ENCODE results near the gene SUGT1.

SUGT1 gene

GRCh38 chr13:52737451-52737850 lies 84.8 kb downstream of the SUGT1 start:
- peaks cover 0 to 8% of the 10 kb centered on the region in 2 experiments for H3K4me1 ChIP-seq (ENCODE audit: control insufficient read depth in 1 of 2, insufficient read depth in 1 of 2, low read depth in 1 of 2, low read length in 1 of 2)

GRCh38 chr13:52737965-52738364 lies 85.3 kb downstream of the SUGT1 start:
- Histone ChIP-seq H3K36me3 (no peaks in the 10 kb centered on the region), H3K9me3 (no peaks in the 10 kb centered on the region), H3K27me3 (peaks cover 82% of the 10 kb centered on the region), H3K27ac (no peak overlapping the region), H3K4me3 (ENCODE audit: low read depth in 1 of 2, low read length in 1 of 2) (no peak overlapping the region), H3K4me1 (ENCODE audit: control insufficient read depth in 1 of 2, insufficient read depth in 1 of 2, low read depth in 1 of 2, low read length in 1 of 2) (peaks cover 0 to 8% of the 10 kb centered on the region in 2 experiments)
- TF ChIP-seq CTCF (IDR thresholded peaks at IDR 0.05) = no peak

More at GRCh38 chr13:52737451-52737850, 84.8 kb downstream of the SUGT1 start:
- Histone ChIP-seq H3K27me3 (peaks cover 79% of the 10 kb centered on the region), H3K9me3 (no peaks in the 10 kb centered on the region), H3K27ac (no peak overlapping the region), H3K4me3 (ENCODE audit: low read depth in 1 of 2, low read length in 1 of 2) (no peak overlapping the region), H3K36me3 (no peaks in the 10 kb centered on the region)
- no peak for TF ChIP-seq CTCF (IDR thresholded peaks at IDR 0.05)

GRCh38 chr13:52738719-52739467 lies 86.3 kb downstream of the SUGT1 start:
- Histone ChIP-seq H3K9me3 (no peaks in the 10 kb centered on the region), H3K27me3 (peaks cover 83% of the 10 kb centered on the region), H3K4me1 (ENCODE audit: control insufficient read depth in 1 of 2, insufficient read depth in 1 of 2, low read depth in 1 of 2, low read length in 1 of 2) (peaks cover 0 to 8% of the 10 kb centered on the region in 2 experiments), H3K27ac (no peak overlapping the region), H3K36me3 (no peaks in the 10 kb centered on the region), H3K4me3 (ENCODE audit: low read depth in 1 of 2, low read length in 1 of 2) (peak overlapping the region in 1 of 2 experiments; percentile 32)
- no peak for TF ChIP-seq CTCF (IDR thresholded peaks at IDR 0.05)

GRCh38 chr13:52739468-52740071 lies 86.9 kb downstream of the SUGT1 start, which contains the start of gene CNMD:
Gene CNMD (minus strand): TSS chr13:52739820. CDS start chr13:52739701, 119 bp downstream.
- Histone ChIP-seq H3K27ac (no peak within 1 kb of the TSS), H3K36me3 (no peaks in the 10 kb centered on the region), H3K27me3 (peaks cover 87% of the 10 kb centered on the region), H3K4me3 (ENCODE audit: low read depth in 1 of 2, low read length in 1 of 2) (peak within 1 kb of the TSS in 1 of 2 experiments; percentile 32), H3K9me3 (no peaks in the 10 kb centered on the region), H3K4me1 (ENCODE audit: control insufficient read depth in 1 of 2, insufficient read depth in 1 of 2, low read depth in 1 of 2, low read length in 1 of 2) (peaks cover 0 to 8% of the 10 kb centered on the region in 2 experiments)
- no peak for TF ChIP-seq CTCF (IDR thresholded peaks at IDR 0.05)

- no peak overlapping the region for H3K4me3 ChIP-seq (ENCODE audit: low read depth in 1 of 2, low read length in 1 of 2)
- H3K36me3 ChIP-seq = no peaks in the 10 kb centered on the region
- H3K9me3 ChIP-seq = no peaks in the 10 kb centered on the region
- no peak overlapping the region for H3K27ac ChIP-seq
- no peak for TF ChIP-seq CTCF (IDR thresholded peaks at IDR 0.05)
- H3K4me1 ChIP-seq (ENCODE audit: control insufficient read depth in 1 of 2, insufficient read depth in 1 of 2, low read depth in 1 of 2, low read length in 1 of 2) = peaks cover 0 to 8% of the 10 kb centered on the region in 2 experiments
- H3K27me3 ChIP-seq = peaks cover 89% of the 10 kb centered on the region
Measured at GRCh38 chr13:52743569-52743968, 90.9 kb downstream of the SUGT1 start.
